Gastroesophageal sphincter (tissue), 4 donors: ENCODE measurements around the gene SPINK2. TPM values are rescaled to one million over a fixed set of nuclear protein-coding genes. Genes with fewer than 3 reads are reported as not detected.

Experiments used
- ATAC-seq: fragments of 150-250 bp; one replicate; pipeline ENCODE4 v1.9.1; 2016; ENCODE audit warnings: mild to moderate bottlenecking, moderate library complexity
- H3K27ac ChIP-seq, 4 donors: fragments of 200-600 bp; sonication (generic) in 3 of 4; 1 replicate in 3 of 4; 2 replicates in 1 of 4; pipeline ENCODE4 v1.5.1; 2016 to 2019
- H3K27me3 ChIP-seq: fragments of 200-600 bp; sonication (generic); one replicate; pipeline ENCODE4 v1.5.1; 2019
- H3K36me3 ChIP-seq, 2 donors: fragments of 200-600 bp; sonication (generic); one replicate each; pipeline ENCODE4 v1.5.1; 2019; ENCODE audit warnings: control low read depth in 1 of 2
- H3K4me1 ChIP-seq, 3 donors: fragments of 200-600 bp; sonication (generic); 1 replicate in 2 of 3; 2 replicates in 1 of 3; pipeline ENCODE4 v1.5.1; 2016 to 2019; ENCODE audit warnings: control low read depth in 2 of 3
- H3K4me3 ChIP-seq, 2 donors: fragments of 200-600 bp; sonication (generic); one replicate each; pipeline ENCODE4 v1.5.1; 2019; ENCODE audit warnings: mild to moderate bottlenecking in 1 of 2, moderate library complexity in 1 of 2
- H3K9me3 ChIP-seq, 3 donors: fragments of 200-600 bp; sonication (generic); one replicate each; pipeline ENCODE4 v1.5.1; 2017 to 2019; ENCODE audit warnings: control low read depth in 2 of 3
- EP300 ChIP-seq: sonication (generic); formaldehyde crosslinking; IDR thresholded peaks from one replicate; pipeline ENCODE4 v1.6.1; 2017; ENCODE audit warnings: antibody characterized with exemption, mild to moderate bottlenecking
- POLR2A ChIP-seq, 2 donors: fragments of 450-650 bp; IDR thresholded peaks; one replicate each; pipeline ENCODE4 v1.6.1; 2017; ENCODE audit warnings: antibody characterized with exemption in 2 of 2, mild to moderate bottlenecking in 2 of 2, moderate library complexity in 1 of 2
- POLR2AphosphoS5 ChIP-seq: sonication (generic); formaldehyde crosslinking; IDR thresholded peaks from one replicate; pipeline ENCODE4 v1.6.1; 2017; ENCODE audit warnings: antibody characterized with exemption
- WGBS, 2 donors: methylation state at CpG; one replicate each; pipeline ENCODE4 v1.1.5; 2018; ENCODE audit warnings: low coverage in 1 of 2; 5-methylcytosine and 5-hydroxymethylcytosine counted together
- total RNA-seq, 4 donors: library from RNA; depleted of rRNA; stranded (reverse); fragments of >200 nt; gene quantifications; one replicate each; pipeline ENCODE4 v1.1.0, GENCODE V29; 2016
- TF ChIP-seq, protein P1 (sequence below), 4 experiments: fragments of 200-600 bp in 2 of 4; fragments of 450-650 bp in 2 of 4; sonication (generic) in 1 of 4; IDR thresholded peaks; one replicate each; pipeline ENCODE4 v1.5.1; 2017 to 2019; ENCODE audit warnings: antibody characterized with exemption in 4 of 4, mild to moderate bottlenecking in 2 of 4, moderate library complexity in 2 of 4

SPINK2 gene
- total RNA-seq, 4 donors from 2014 or later, result not detected

- no peak for ATAC-seq
Observed at GRCh38 chr4:56772134-56772533, 49.4 kb downstream of the SPINK2 start.

GRCh38 chr4:56768763-56769162 lies 52.7 kb downstream of the SPINK2 start:
- no peak overlapping the region for H3K27ac ChIP-seq
- TF ChIP-seq POLR2A (IDR thresholded peaks at IDR 0.05), result no peak
- no peak for TF ChIP-seq POLR2AphosphoS5
- TF ChIP-seq, protein P1, sequence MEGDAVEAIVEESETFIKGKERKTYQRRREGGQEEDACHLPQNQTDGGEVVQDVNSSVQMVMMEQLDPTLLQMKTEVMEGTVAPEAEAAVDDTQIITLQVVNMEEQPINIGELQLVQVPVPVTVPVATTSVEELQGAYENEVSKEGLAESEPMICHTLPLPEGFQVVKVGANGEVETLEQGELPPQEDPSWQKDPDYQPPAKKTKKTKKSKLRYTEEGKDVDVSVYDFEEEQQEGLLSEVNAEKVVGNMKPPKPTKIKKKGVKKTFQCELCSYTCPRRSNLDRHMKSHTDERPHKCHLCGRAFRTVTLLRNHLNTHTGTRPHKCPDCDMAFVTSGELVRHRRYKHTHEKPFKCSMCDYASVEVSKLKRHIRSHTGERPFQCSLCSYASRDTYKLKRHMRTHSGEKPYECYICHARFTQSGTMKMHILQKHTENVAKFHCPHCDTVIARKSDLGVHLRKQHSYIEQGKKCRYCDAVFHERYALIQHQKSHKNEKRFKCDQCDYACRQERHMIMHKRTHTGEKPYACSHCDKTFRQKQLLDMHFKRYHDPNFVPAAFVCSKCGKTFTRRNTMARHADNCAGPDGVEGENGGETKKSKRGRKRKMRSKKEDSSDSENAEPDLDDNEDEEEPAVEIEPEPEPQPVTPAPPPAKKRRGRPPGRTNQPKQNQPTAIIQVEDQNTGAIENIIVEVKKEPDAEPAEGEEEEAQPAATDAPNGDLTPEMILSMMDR (IDR thresholded peaks at IDR 0.05), result no peak
- TF ChIP-seq EP300, result no peak
- H3K36me3 ChIP-seq, result no peaks in the 10 kb centered on the region
- ATAC-seq, result no peak
- H3K4me1 ChIP-seq, result no peaks in the 10 kb centered on the region
- H3K4me3 ChIP-seq, result no peak overlapping the region
- no peaks in the 10 kb centered on the region for H3K9me3 ChIP-seq
- H3K27me3 ChIP-seq, result no peaks in the 10 kb centered on the region
- WGBS, 2 donors, result 48 to 62% methylated on average over 4 of the region's 4 CpGs

More at GRCh38 chr4:56772134-56772533, 49.4 kb downstream of the SPINK2 start:
- H3K4me3 ChIP-seq, result no peak overlapping the region
- no peaks in the 10 kb centered on the region for H3K4me1 ChIP-seq
- H3K36me3 ChIP-seq, result no peaks in the 10 kb centered on the region
- no peak overlapping the region for H3K27ac ChIP-seq
- H3K27me3 ChIP-seq, result no peaks in the 10 kb centered on the region
- no peaks in the 10 kb centered on the region for H3K9me3 ChIP-seq
- 70% methylated on average over 1 of the region's 2 CpGs; no CpG with 5 or more reads in 1 of the 2 donors for WGBS, 2 donors
- TF ChIP-seq POLR2A (IDR thresholded peaks at IDR 0.05) (no peak), EP300 (no peak), POLR2AphosphoS5 (no peak)
- TF ChIP-seq, protein P1 (IDR thresholded peaks at IDR 0.05), result no peak

GRCh38 chr4:56768316-56768715 lies 53.2 kb downstream of the SPINK2 start:
- H3K27ac ChIP-seq, result no peak overlapping the region
- H3K4me1 ChIP-seq, result no peaks in the 10 kb centered on the region
- H3K36me3 ChIP-seq, result no peaks in the 10 kb centered on the region
- no peaks in the 10 kb centered on the region for H3K9me3 ChIP-seq
- WGBS, 2 donors, result 44% methylated on average over 3 of the region's 3 CpGs; no CpG with 5 or more reads in 1 of the 2 donors
- no peak for ATAC-seq
- TF ChIP-seq POLR2A (IDR thresholded peaks at IDR 0.05) (no peak), EP300 (no peak), POLR2AphosphoS5 (no peak)
- TF ChIP-seq, protein P1 (IDR thresholded peaks at IDR 0.05), result no peak
- no peaks in the 10 kb centered on the region for H3K27me3 ChIP-seq
- no peak overlapping the region for H3K4me3 ChIP-seq

GRCh38 chr4:56767567-56767966 lies 53.9 kb downstream of the SPINK2 start:
- H3K9me3 ChIP-seq, result no peaks in the 10 kb centered on the region
- H3K27me3 ChIP-seq, result peaks cover 5% of the 10 kb centered on the region
- H3K27ac ChIP-seq, result no peak overlapping the region
- TF ChIP-seq POLR2AphosphoS5, result no peak
- TF ChIP-seq POLR2A (IDR thresholded peaks at IDR 0.05), result no peak
- TF ChIP-seq, protein P1 (IDR thresholded peaks at IDR 0.05), result no peak
- no peak for TF ChIP-seq EP300
- ATAC-seq, result no peak
- no peak overlapping the region for H3K4me3 ChIP-seq
- no peaks in the 10 kb centered on the region for H3K4me1 ChIP-seq
- H3K36me3 ChIP-seq, result no peaks in the 10 kb centered on the region

DNA sequence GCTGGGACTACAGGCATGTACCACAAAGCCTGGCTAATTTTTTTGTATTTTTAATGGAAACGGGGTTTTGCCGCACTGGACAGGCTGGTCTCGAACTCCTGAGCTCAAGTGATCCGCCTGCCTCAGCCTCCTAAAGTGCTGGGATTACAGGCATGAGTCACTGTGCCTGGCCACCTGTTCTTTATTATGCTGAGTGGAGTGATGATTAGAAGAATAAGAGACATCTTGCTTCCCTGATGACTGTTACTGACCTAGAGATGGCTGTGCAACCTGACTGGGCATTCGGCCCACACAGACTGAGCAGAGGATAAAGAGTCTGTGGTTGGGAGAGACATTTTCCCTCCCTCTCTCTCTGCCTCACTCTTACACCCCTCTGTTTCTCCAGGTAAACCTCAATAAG lies 56.7 kb downstream of the SPINK2 start:
- H3K36me3 ChIP-seq, result no peaks in the 10 kb centered on the region
- H3K27ac ChIP-seq, result no peak overlapping the region
- peaks cover 17% of the 10 kb centered on the region for H3K27me3 ChIP-seq
- H3K9me3 ChIP-seq, result no peaks in the 10 kb centered on the region
- TF ChIP-seq POLR2A (IDR thresholded peaks at IDR 0.05) (no peak), POLR2AphosphoS5 (no peak), EP300 (no peak)
- TF ChIP-seq, protein P1 (IDR thresholded peaks at IDR 0.05), result no peak
- no peaks in the 10 kb centered on the region for H3K4me1 ChIP-seq
- no peak for ATAC-seq
- no peak overlapping the region for H3K4me3 ChIP-seq
- 75% methylated on average over 5 of the region's 5 CpGs; no CpG with 5 or more reads in 1 of the 2 donors for WGBS, 2 donors
